CD14-positive monocyte (primary cell): Measurements from ENCODE around the gene ZNF146. TPM values are rescaled to one million over a fixed set of nuclear protein-coding genes. Genes with fewer than 3 reads are reported as not detected.
"Not testable (repeated sequence)": the region's sequence is repeated elsewhere in the genome, so short reads cannot be mapped to it uniquely, and the experiment has no call there.

ENCODE experiments used
- DNase-seq, 3 donors: peaks; one replicate each; pipeline ENCODE4 v3.0.0-alpha.2; 2011 to 2022
- H2AFZ ChIP-seq: 2 replicates; pipeline ENCODE4 v1.6.0; 2012; ENCODE audit warnings: mild to moderate bottlenecking, low read depth, low read length, inconsistent platforms; ENCODE audit not compliant: insufficient read depth, poor library complexity, severe bottlenecking
- H3K27ac ChIP-seq, 2 donors: 1 replicate in 1 of 2; 2 replicates in 1 of 2; pipeline ENCODE4 v1.5.1; 2012 to 2013; ENCODE audit warnings: low read length in 2 of 2, control low read depth in 1 of 2, inconsistent platforms in 1 of 2, low read depth in 1 of 2, mild to moderate bottlenecking in 1 of 2
- H3K27me3 ChIP-seq, 2 donors: one replicate each; pipeline versions ENCODE4 v1.6.0 to v1.6.1; 2011 to 2013; ENCODE audit warnings: low read length in 2 of 2; ENCODE audit not compliant: control insufficient read depth in 2 of 2, insufficient read depth in 2 of 2
- H3K36me3 ChIP-seq, 2 donors: replicated peaks in 1 of 2; 1 replicate in 1 of 2; 2 replicates in 1 of 2; pipeline versions ENCODE4 v1.5.1 to v1.6.1; 2012 to 2013; ENCODE audit warnings: low read length in 2 of 2, control low read depth in 1 of 2, inconsistent platforms in 1 of 2, mild to moderate bottlenecking in 1 of 2; ENCODE audit not compliant: insufficient read depth in 2 of 2, control insufficient read depth in 1 of 2
- H3K4me1 ChIP-seq, 2 donors: 1 replicate in 1 of 2; 2 replicates in 1 of 2; pipeline versions ENCODE4 v1.5.1 to v1.6.1; 2012 to 2013; ENCODE audit warnings: low read length in 2 of 2, control low read depth in 1 of 2, inconsistent platforms in 1 of 2, mild to moderate bottlenecking in 1 of 2, moderate library complexity in 1 of 2; ENCODE audit not compliant: insufficient read depth in 2 of 2, control insufficient read depth in 1 of 2
- H3K4me2 ChIP-seq: replicated peaks from 2 replicates; pipeline ENCODE3; 2012; ENCODE audit warnings: low read length, moderate library complexity, mild to moderate bottlenecking; ENCODE audit not compliant: poor library complexity, severe bottlenecking; ENCODE audit errors: extremely low read depth
- H3K4me3 ChIP-seq, 3 experiments: fragments of 200-600 bp in 1 of 3; sonication (generic) in 1 of 3; replicated peaks in 1 of 3; 1 replicate in 2 of 3; 2 replicates in 1 of 3; pipeline ENCODE4 v1.5.1; 2011 to 2013; ENCODE audit warnings: low read length in 3 of 3, mild to moderate bottlenecking in 3 of 3, control low read depth in 2 of 3, low read depth in 2 of 3, inconsistent platforms in 1 of 3, moderate library complexity in 1 of 3
- H3K79me2 ChIP-seq: 2 replicates; pipeline ENCODE4 v1.6.0; 2012; ENCODE audit warnings: mild to moderate bottlenecking, control low read depth, inconsistent platforms, low read length, moderate library complexity; ENCODE audit not compliant: insufficient read depth
- H3K9ac ChIP-seq: 2 replicates; pipeline ENCODE4 v1.6.0; 2017; ENCODE audit warnings: low read length, mild to moderate bottlenecking; ENCODE audit not compliant: insufficient read depth, poor library complexity, severe bottlenecking
- H3K9me3 ChIP-seq, 2 donors: replicated peaks in 1 of 2; 1 replicate in 1 of 2; 2 replicates in 1 of 2; pipeline versions ENCODE4 v1.5.1 to v1.6.1; 2012 to 2013; ENCODE audit warnings: low read length in 2 of 2, control low read depth in 1 of 2; ENCODE audit not compliant: control insufficient read depth in 1 of 2, insufficient read depth in 1 of 2
- H4K20me1 ChIP-seq: 2 replicates; pipeline ENCODE4 v1.6.0; 2012; ENCODE audit warnings: mild to moderate bottlenecking, low read length, control low read depth, moderate library complexity; ENCODE audit not compliant: insufficient read depth
- H3K27ac Mint-ChIP-seq, 7 donors: one replicate each; pipeline ENCODE4 v1.8.0; 2020; ENCODE audit warnings: mild to moderate bottlenecking in 7 of 7, mixed read lengths in 7 of 7, moderate library complexity in 6 of 7, inconsistent platforms in 2 of 7
- H3K27me3 Mint-ChIP-seq, 3 donors: one replicate each; pipeline ENCODE4 v1.8.0; 2021 to 2022; ENCODE audit warnings: low read depth in 3 of 3, mild to moderate bottlenecking in 3 of 3, mixed read lengths in 3 of 3, moderate library complexity in 3 of 3, inconsistent platforms in 1 of 3
- H3K36me3 Mint-ChIP-seq, 2 donors: one replicate each; pipeline ENCODE4 v1.8.0; 2020; ENCODE audit warnings: mixed read lengths in 2 of 2, inconsistent platforms in 1 of 2, mild to moderate bottlenecking in 1 of 2
- H3K4me1 Mint-ChIP-seq: one replicate; pipeline ENCODE4 v1.8.0; 2020; ENCODE audit warnings: mild to moderate bottlenecking, mixed read lengths
- H3K4me3 Mint-ChIP-seq, 2 donors: one replicate each; pipeline ENCODE4 v1.8.0; 2020; ENCODE audit warnings: mild to moderate bottlenecking in 2 of 2, mixed read lengths in 2 of 2, moderate library complexity in 1 of 2
- H3K9me3 Mint-ChIP-seq, 7 donors: one replicate each; pipeline ENCODE4 v1.8.0; 2020 to 2022; ENCODE audit warnings: mixed read lengths in 7 of 7, mild to moderate bottlenecking in 6 of 7, moderate library complexity in 6 of 7, inconsistent platforms in 2 of 7
- WGBS: methylation state at CpG from one replicate; pipeline ENCODE4 v1.1.5; 2013; ENCODE audit warnings: missing lambda C conversion rate; ENCODE audit not compliant: insufficient coverage; 5-methylcytosine and 5-hydroxymethylcytosine counted together
- intact Hi-C, 2 donors: fragments of 100-400 bp; cut with micrococcal nuclease; formaldehyde crosslinking; loops; one replicate each; pipeline versions ENCODE4 v1.15.0 to v1.15.1; 2023
- polyA plus RNA-seq, 3 donors: library from polyadenylated mRNA; depleted of rRNA in 1 of 3; unstranded in 2 of 3; stranded (reverse) in 1 of 3; fragments of 300-500 nt in 2 of 3; fragments of >200 nt in 1 of 3; fragmentation: Illumina TruSeq in 2 of 3; gene quantifications; 1 replicate in 2 of 3; 2 replicates in 1 of 3; pipeline ENCODE4 v1.2.3, GENCODE V29; 2012 to 2021
- TF ChIP-seq, protein P1 (sequence below): fragments of 200-600 bp; IDR thresholded peaks from one replicate; pipeline ENCODE4 v1.8.0; 2022; ENCODE audit warnings: antibody characterized with exemption, mild to moderate bottlenecking

The ZNF146 gene
- polyA plus RNA-seq, 3 donors, result 12.2 to 26.5 (median 15.8) TPM

DNA sequence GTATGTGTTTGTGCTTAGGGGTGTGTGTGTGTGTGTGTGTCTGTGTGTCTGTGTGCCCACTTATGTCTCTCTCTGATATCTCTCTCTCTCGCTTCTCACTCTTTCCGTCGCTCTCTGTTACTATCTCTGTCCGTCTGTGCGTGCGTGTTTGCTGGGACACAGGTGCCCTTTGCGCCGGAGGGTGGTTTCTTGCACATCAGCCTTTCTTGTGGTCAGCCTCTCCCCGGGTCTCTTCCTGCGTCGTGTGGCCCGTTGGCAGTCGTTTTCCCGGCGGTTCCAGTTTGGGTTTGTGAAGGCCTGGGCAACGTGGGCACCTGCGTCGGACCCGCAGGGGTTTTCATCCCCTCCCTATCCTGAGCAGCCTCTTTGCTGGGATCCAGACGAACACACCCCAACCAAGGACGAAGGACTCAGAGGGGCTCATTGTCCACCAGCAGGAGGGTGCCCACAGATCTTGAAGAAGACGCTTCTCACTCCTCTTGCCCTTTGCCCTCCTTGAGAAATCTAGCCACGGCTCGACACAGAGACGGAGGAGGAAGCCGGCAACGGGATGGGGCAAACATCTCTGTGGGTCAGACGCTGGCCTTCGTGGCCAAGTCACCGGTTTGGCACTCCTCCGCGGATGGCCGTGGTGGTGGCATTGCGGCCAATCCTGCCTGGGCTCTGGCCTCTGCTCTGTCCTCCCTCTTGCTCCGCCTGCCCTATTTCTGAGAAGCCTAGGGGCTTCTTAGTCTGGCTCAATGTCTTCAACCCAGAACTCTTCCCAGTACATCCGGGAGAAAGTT, 52.3 kb downstream of the ZNF146 start:
- TF ChIP-seq, protein P1, sequence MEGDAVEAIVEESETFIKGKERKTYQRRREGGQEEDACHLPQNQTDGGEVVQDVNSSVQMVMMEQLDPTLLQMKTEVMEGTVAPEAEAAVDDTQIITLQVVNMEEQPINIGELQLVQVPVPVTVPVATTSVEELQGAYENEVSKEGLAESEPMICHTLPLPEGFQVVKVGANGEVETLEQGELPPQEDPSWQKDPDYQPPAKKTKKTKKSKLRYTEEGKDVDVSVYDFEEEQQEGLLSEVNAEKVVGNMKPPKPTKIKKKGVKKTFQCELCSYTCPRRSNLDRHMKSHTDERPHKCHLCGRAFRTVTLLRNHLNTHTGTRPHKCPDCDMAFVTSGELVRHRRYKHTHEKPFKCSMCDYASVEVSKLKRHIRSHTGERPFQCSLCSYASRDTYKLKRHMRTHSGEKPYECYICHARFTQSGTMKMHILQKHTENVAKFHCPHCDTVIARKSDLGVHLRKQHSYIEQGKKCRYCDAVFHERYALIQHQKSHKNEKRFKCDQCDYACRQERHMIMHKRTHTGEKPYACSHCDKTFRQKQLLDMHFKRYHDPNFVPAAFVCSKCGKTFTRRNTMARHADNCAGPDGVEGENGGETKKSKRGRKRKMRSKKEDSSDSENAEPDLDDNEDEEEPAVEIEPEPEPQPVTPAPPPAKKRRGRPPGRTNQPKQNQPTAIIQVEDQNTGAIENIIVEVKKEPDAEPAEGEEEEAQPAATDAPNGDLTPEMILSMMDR, result no peak

DNA sequence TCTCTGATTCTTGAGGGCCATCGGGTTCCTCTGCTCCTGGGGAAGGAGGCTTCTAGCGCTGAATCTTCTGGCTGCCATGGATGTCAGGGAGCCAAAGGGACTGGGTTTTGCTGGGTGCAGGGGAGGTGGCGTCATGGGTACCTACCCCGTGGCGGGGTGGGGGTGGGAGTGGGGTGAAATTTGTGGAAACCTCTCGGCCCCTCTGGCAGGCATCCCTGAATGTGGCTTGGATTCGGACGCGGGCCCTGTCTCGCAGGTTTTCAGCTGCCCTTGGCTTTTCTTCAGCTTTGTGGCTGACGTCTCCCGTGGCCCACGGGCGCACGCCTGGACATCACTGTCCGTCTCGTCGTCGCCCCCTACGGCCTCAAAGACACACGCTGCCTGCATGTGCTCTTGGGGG, 53.2 kb downstream of the ZNF146 start:
- H3K9me3 ChIP-seq, result peaks cover 39 to 51% of the 10 kb centered on the region in 2 donors
- H3K4me3 ChIP-seq, H4K20me1 ChIP-seq, H3K9ac ChIP-seq, H3K4me1 Mint-ChIP-seq, H3K4me2 ChIP-seq, H3K36me3 Mint-ChIP-seq, H3K36me3 ChIP-seq, H3K27ac ChIP-seq, H3K4me3 Mint-ChIP-seq, DNase-seq, H2AFZ ChIP-seq, H3K27me3 ChIP-seq, H3K27ac Mint-ChIP-seq, intact Hi-C loops, H3K4me1 ChIP-seq, H3K79me2 ChIP-seq, H3K27me3 Mint-ChIP-seq: not testable (repeated sequence)
- peaks cover 3 to 56% (median 49%) of the 10 kb centered on the region in 7 donors for H3K9me3 Mint-ChIP-seq
- WGBS, result 95% methylated on average over 4 of the region's 21 CpGs

More for the DNA sequence above, 52.3 kb downstream of the ZNF146 start:
- H3K27ac ChIP-seq, result no peak overlapping the region
- no peaks in the 10 kb centered on the region for H3K79me2 ChIP-seq
- H3K4me2 ChIP-seq, result no peak overlapping the region
- intact Hi-C loops, result no loop called here
- Mint-ChIP-seq H3K36me3 (no peaks in the 10 kb centered on the region), H3K27me3 (no peaks in the 10 kb centered on the region), H3K27ac (no peak overlapping the region), H3K4me3 (no peak overlapping the region), H3K4me1 (no peaks in the 10 kb centered on the region), H3K9me3 (peaks cover 3 to 63% (median 51%) of the 10 kb centered on the region in 7 donors)
- no peaks in the 10 kb centered on the region for H4K20me1 ChIP-seq
- H2AFZ ChIP-seq, result no peak overlapping the region
- H3K9ac ChIP-seq, result no peak overlapping the region
- no peaks in the 10 kb centered on the region for H3K27me3 ChIP-seq
- no peak for DNase-seq
- H3K4me1 ChIP-seq, result no peaks in the 10 kb centered on the region
- WGBS, result 97% methylated on average over 27 of the region's 36 CpGs
- H3K36me3 ChIP-seq, result no peaks in the 10 kb centered on the region
- H3K9me3 ChIP-seq, result peaks cover 40 to 57% of the 10 kb centered on the region in 2 donors
- H3K4me3 ChIP-seq, result no peak overlapping the region

DNA sequence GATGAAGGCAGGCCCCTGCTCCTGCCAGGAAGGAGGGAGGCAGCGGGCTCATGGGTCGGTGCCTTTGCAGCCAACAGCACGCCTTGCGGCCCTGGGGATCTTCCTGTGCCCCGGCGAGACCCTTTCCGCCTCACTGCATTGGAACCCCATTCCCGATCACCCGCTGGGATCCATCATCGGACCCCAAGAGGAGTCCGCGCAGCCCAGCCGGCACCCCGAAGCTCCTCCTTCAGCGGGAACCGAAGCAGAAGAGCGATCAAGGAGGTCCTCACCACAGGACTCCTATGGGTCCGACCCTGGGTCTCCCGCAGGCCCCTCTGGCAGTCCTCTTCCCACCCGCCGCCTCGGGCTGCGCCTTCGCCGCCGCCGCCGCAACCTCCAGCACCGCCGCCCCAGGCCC, 53.7 kb downstream of the ZNF146 start:
- H2AFZ ChIP-seq, H3K27ac Mint-ChIP-seq, H3K4me2 ChIP-seq, H3K79me2 ChIP-seq, H3K4me1 ChIP-seq, H3K27me3 Mint-ChIP-seq, H3K27ac ChIP-seq, H3K36me3 Mint-ChIP-seq, H3K27me3 ChIP-seq, H3K4me3 Mint-ChIP-seq, H3K36me3 ChIP-seq, intact Hi-C loops, H4K20me1 ChIP-seq, H3K4me1 Mint-ChIP-seq, H3K9ac ChIP-seq, H3K4me3 ChIP-seq, DNase-seq: not testable (repeated sequence)
- H3K9me3 ChIP-seq, result peaks cover 34 to 46% of the 10 kb centered on the region in 2 donors
- peaks cover 3 to 51% (median 44%) of the 10 kb centered on the region in 7 donors for H3K9me3 Mint-ChIP-seq
- no CpG with 5 or more reads among the region's 30 CpGs for WGBS

DNA sequence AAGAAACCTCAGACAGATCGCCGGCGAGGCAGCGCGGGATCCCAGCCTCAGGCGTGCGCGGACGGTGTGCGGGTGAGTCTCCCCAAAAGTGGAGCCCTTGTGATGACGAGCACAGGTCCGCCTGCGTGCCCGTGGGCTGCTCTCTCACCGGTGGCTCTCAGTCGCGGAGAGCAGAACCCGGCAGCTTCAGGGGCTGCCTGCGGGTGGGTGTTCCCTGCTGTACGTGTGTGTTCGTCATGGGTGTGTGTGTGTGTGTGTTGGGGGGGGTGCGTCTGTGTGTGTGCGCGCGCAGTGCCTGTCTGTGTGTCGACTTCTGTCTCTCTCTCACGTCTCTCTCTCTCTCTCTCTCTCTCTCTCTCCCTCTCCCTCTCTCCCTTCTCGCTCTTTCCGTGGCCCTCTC, 54.4 kb downstream of the ZNF146 start:
- H3K4me3 Mint-ChIP-seq, H3K79me2 ChIP-seq, H3K36me3 ChIP-seq, H3K9ac ChIP-seq, intact Hi-C loops, H3K4me3 ChIP-seq, H3K27me3 Mint-ChIP-seq, DNase-seq, H2AFZ ChIP-seq, H3K4me1 Mint-ChIP-seq, H3K27ac ChIP-seq, H3K27me3 ChIP-seq, H3K4me2 ChIP-seq, H3K27ac Mint-ChIP-seq, H3K36me3 Mint-ChIP-seq, H3K4me1 ChIP-seq, H4K20me1 ChIP-seq: not testable (repeated sequence)
- WGBS, result no CpG with 5 or more reads among the region's 29 CpGs
- H3K9me3 ChIP-seq, result peaks cover 31 to 39% of the 10 kb centered on the region in 2 donors
- H3K9me3 Mint-ChIP-seq, result peaks cover 3 to 44% (median 38%) of the 10 kb centered on the region in 7 donors
